ENCODE measurements around the gene NHS.

GRCh38 chrX:17606231-17606630 lies 231.2 kb downstream of the NHS start:
- no peak for TF ChIP-seq POLR2AphosphoS5 (IDR thresholded peaks at IDR 0.05; ENCODE audit: low read depth, low read length)
- no peak for TF ChIP-seq TAF1 (IDR thresholded peaks at IDR 0.05; ENCODE audit: borderline replicate concordance, insufficient read depth, low read length)
- TF ChIP-seq SIN3A (IDR thresholded peaks at IDR 0.05; ENCODE audit: borderline replicate concordance, insufficient read depth, low read length) = no peak
- TF ChIP-seq REST (IDR thresholded peaks at IDR 0.05; ENCODE audit: insufficient read depth in 1 of 2, low read depth in 2 of 2, low read length in 2 of 2) = no peak

Measured in PFSK-1 (cell line).